ENCODE data around the gene ZNF324B. TPM values are rescaled to one million over a fixed set of nuclear protein-coding genes. Genes with fewer than 3 reads are reported as not detected.

ZNF324B gene
- total RNA-seq, 1 donor from 2014 or later, result 6.3 TPM

- H3K36me3 Mint-ChIP-seq (ENCODE audit: low read depth), result peaks cover 3% of the 10 kb centered on the region
- peaks cover 35% of the 10 kb centered on the region for H3K4me1 Mint-ChIP-seq (ENCODE audit: low read depth)
- no peaks in the 10 kb centered on the region for H3K27me3 Mint-ChIP-seq (ENCODE audit: low read depth)
- no peak for TF ChIP-seq CTCF (IDR thresholded peaks at IDR 0.05)
- H3K9me3 Mint-ChIP-seq (ENCODE audit: low read depth), result no peaks in the 10 kb centered on the region
- no peak overlapping the region for H3K27ac Mint-ChIP-seq (ENCODE audit: unreplicated experiment)
- no peak overlapping the region for H3K4me3 Mint-ChIP-seq (ENCODE audit: unreplicated experiment)
- DNase-seq (ENCODE audit: low spot score), result no peak
These were observed 20.3 kb downstream of the ZNF324B start for GRCh38 chr19:58471736-58472135.

- no peak for DNase-seq (ENCODE audit: low spot score)
- Mint-ChIP-seq H3K9me3 (ENCODE audit: low read depth) (no peaks in the 10 kb centered on the region), H3K4me1 (ENCODE audit: low read depth) (peaks cover 25% of the 10 kb centered on the region)
These were observed 22.4 kb downstream of the ZNF324B start for GRCh38 chr19:58473775-58474174.

DNA sequence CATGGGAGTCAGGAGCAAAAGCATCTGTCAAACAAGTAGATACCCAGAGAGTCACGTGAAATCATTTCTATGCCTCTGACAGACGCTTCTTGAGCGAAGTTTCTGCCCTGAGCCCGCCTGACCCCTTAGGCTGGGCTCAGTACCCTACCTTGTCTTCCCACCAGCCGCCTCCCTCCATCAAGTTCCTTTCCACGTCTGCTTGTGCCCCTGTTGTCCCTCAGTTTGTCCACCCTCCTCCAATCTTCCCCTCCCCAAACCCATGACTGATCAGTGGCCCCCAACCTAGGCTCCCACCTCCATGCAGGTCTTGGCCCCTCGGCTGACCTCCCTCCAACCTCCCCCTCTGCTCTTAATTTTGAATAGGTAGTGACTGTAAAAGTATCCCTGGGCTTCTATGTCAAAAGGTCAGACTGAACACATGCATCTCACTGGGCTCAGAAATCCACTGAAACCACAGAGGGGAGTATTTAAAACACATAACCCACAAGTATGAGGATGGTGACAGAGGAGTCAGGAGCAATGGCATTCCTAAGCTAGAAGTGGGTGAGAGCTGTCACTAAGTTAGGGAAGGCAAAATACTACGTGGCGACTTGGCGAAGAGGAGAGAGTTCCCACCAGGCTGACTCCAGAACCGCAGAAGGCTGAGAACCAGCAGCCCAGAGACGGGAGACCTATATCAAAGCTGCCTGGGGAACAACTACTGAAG is 23.0 kb downstream of the ZNF324B start:
- H3K27ac Mint-ChIP-seq (ENCODE audit: unreplicated experiment), result peak overlapping the region; percentile 96
- no peak overlapping the region for H3K4me3 Mint-ChIP-seq (ENCODE audit: unreplicated experiment)
- H3K27me3 Mint-ChIP-seq (ENCODE audit: low read depth), result no peaks in the 10 kb centered on the region
- H3K9me3 Mint-ChIP-seq (ENCODE audit: low read depth), result no peaks in the 10 kb centered on the region
- no peak for TF ChIP-seq CTCF (IDR thresholded peaks at IDR 0.05)
- peaks cover 3% of the 10 kb centered on the region for H3K36me3 Mint-ChIP-seq (ENCODE audit: low read depth)
- H3K4me1 Mint-ChIP-seq (ENCODE audit: low read depth), result peaks cover 24% of the 10 kb centered on the region
- DNase-seq (ENCODE audit: low spot score), result no peak

More at GRCh38 chr19:58473775-58474174, 22.4 kb downstream of the ZNF324B start:
- Mint-ChIP-seq H3K27me3 (ENCODE audit: low read depth) (no peaks in the 10 kb centered on the region), H3K27ac (ENCODE audit: unreplicated experiment) (peak overlapping the region; percentile 96), H3K36me3 (ENCODE audit: low read depth) (peaks cover 3% of the 10 kb centered on the region), H3K4me3 (ENCODE audit: unreplicated experiment) (no peak overlapping the region)
- no peak for TF ChIP-seq CTCF (IDR thresholded peaks at IDR 0.05)

- TF ChIP-seq CTCF (IDR thresholded peaks at IDR 0.05), result no peak
- Mint-ChIP-seq H3K4me3 (ENCODE audit: unreplicated experiment) (peak overlapping the region; percentile 86), H3K9me3 (ENCODE audit: low read depth) (no peaks in the 10 kb centered on the region), H3K27me3 (ENCODE audit: low read depth) (no peaks in the 10 kb centered on the region), H3K4me1 (ENCODE audit: low read depth) (peaks cover 24% of the 10 kb centered on the region), H3K36me3 (ENCODE audit: low read depth) (peaks cover 3% of the 10 kb centered on the region), H3K27ac (ENCODE audit: unreplicated experiment) (peak overlapping the region; percentile 96)
- DNase-seq (ENCODE audit: low spot score), result no peak
These were observed 23.7 kb downstream of the ZNF324B start for GRCh38 chr19:58474997-58475713.

DNA sequence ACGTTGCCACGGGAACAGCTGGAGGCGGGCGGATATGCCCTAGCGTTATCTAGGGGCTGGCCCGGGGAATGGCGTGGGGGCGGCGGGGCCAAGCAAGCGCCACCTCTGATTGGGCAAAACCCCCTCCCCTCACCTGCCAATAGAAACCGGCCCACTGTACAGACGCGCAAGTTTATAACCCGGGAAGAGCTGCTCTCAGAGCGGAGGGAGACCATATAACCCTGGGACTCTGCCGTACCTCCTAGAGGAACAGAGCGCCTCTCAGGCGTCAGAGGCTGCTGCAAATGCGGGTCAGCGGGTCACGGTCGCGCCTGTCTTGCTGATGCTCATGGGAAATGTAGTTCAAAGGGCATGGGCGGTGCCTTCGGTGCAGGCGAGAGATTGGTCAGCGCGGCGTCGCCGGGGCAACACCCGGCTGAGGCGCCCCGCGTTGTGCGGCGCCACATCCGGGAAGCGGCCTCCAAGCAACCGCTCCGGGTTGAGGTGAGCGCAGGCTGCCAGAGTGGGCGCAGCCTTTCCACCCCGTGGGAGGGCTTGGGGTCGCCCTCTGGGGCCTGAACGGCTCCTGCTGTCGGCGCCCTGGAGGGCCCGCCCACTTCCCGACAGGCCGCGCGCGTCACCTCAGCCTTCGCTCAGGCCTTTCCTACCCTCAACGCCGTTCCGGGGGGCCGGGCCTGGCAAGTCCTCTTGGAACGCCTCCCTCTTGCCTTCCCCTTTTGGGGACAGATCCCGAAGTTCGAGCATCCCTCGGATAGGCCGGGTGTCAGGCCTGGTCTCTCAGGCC is 24.5 kb downstream of the ZNF324B start, which contains the start of gene ZNF446:
Gene ZNF446, plus strand, starts transcription at position 639 of the 784 bp plus-strand sequence. CDS start 867 bp downstream, outside the sequence.
- DNase-seq (ENCODE audit: low spot score), result no peak
- Mint-ChIP-seq H3K9me3 (ENCODE audit: low read depth) (no peaks in the 10 kb centered on the region), H3K4me1 (ENCODE audit: low read depth) (peaks cover 24% of the 10 kb centered on the region), H3K4me3 (ENCODE audit: unreplicated experiment) (peak within 1 kb of the TSS; percentile 86), H3K27ac (ENCODE audit: unreplicated experiment) (peak within 1 kb of the TSS; percentile 96), H3K36me3 (ENCODE audit: low read depth) (peaks cover under 1% of the 10 kb centered on the region), H3K27me3 (ENCODE audit: low read depth) (no peaks in the 10 kb centered on the region)
- TF ChIP-seq CTCF (IDR thresholded peaks at IDR 0.05), result peak; percentile 22

All from chondrocyte (in vitro differentiated cells).